HEK293 (cell line): Measurements from ENCODE around the gene SOHLH2.

Experiments
- CTCF ChIA-PET: fragments of 350-600 bp; formaldehyde crosslinking; extraction: SDS; loops from one replicate; lab custom pipeline; 2021; ENCODE audit warnings: antibody characterized with exemption; lab: Yijun Ruan, JAX
- POLR2A ChIA-PET: fragments of 300-600 bp; formaldehyde crosslinking; extraction: SDS; loops from one replicate; lab custom pipeline; 2020; ENCODE audit warnings: antibody characterized with exemption, inconsistent platforms; lab: Yijun Ruan, JAX
- H3K27ac ChIP-seq: fragments of 200-500 bp; sonication (Bioruptor generic); 2 replicates; pipeline ENCODE4 v1.5.1; 2014; ENCODE audit warnings: low read depth, low read length, control low read depth, inconsistent platforms; ENCODE audit errors: extremely low read depth
- H3K36me3 ChIP-seq, 2 experiments: fragments of 200-500 bp in 1 of 2; sonication (Bioruptor generic) in 1 of 2; 1 replicate in 1 of 2; 2 replicates in 1 of 2; pipeline ENCODE4 v1.5.1; 2014 to 2017; ENCODE audit warnings: inconsistent platforms in 2 of 2, low read length in 2 of 2; ENCODE audit not compliant: control insufficient read depth in 2 of 2, insufficient read depth in 1 of 2
- H3K4me1 ChIP-seq: fragments of 200-500 bp; sonication (Bioruptor generic); 2 replicates; pipeline ENCODE4 v1.5.1; 2014; ENCODE audit warnings: mild to moderate bottlenecking, low read length, inconsistent platforms; ENCODE audit not compliant: control insufficient read depth, insufficient read depth
- H3K4me3 ChIP-seq: 2 replicates; pipeline ENCODE4 v1.5.1; 2011; ENCODE audit warnings: low read depth, mild to moderate bottlenecking, control low read depth, low read length, moderate library complexity
- H3K9me3 ChIP-seq: fragments of 200-500 bp; sonication (Bioruptor generic); 2 replicates; pipeline ENCODE4 v1.5.1; 2014; ENCODE audit warnings: low read depth, low read length, inconsistent platforms; ENCODE audit not compliant: control insufficient read depth, insufficient read depth
- GLI2 ChIP-seq: fragments of 450-650 bp; formaldehyde crosslinking; IDR thresholded peaks from 2 replicates; pipeline ENCODE4; 2017; ENCODE audit warnings: missing biosample characterization, missing genetic modification characterization, low read depth, borderline replicate concordance
- HOXD13 ChIP-seq: sonication (generic); formaldehyde crosslinking; IDR thresholded peaks from 2 replicates; pipeline ENCODE4 v1.8.0; 2022; ENCODE audit warnings: missing genetic modification reagents, borderline replicate concordance
- KLF10 ChIP-seq: fragments of 450-650 bp; IDR thresholded peaks from 2 replicates; pipeline ENCODE4 v1.5.1; 2018; ENCODE audit warnings: missing biosample characterization, mild to moderate bottlenecking, missing genetic modification characterization
- KLF9 ChIP-seq: fragments of 450-650 bp; formaldehyde crosslinking; IDR thresholded peaks from 2 replicates; pipeline ENCODE4 v1.5.1; 2016; ENCODE audit warnings: missing biosample characterization, missing genetic modification characterization, low read depth
- ZEB2 ChIP-seq: fragments of 450-650 bp; formaldehyde crosslinking; IDR thresholded peaks from 2 replicates; pipeline ENCODE4 v1.5.1; 2016; ENCODE audit warnings: missing biosample characterization, missing genetic modification characterization
- ZFP69B ChIP-seq: fragments of 450-650 bp; formaldehyde crosslinking; IDR thresholded peaks from 2 replicates; pipeline ENCODE4 v1.5.1; 2016; ENCODE audit warnings: missing biosample characterization, missing genetic modification characterization
- ZNF148 ChIP-seq: fragments of 450-650 bp; formaldehyde crosslinking; IDR thresholded peaks from 2 replicates; pipeline ENCODE4 v1.5.0; 2017; ENCODE audit warnings: missing biosample characterization, missing genetic modification characterization, borderline replicate concordance
- ZNF274 ChIP-seq, 2 experiments: fragments of 200-500 bp in 1 of 2; fragments of 450-650 bp in 1 of 2; sonication (Bioruptor generic) in 1 of 2; formaldehyde crosslinking in 1 of 2; IDR thresholded peaks; 2 replicates each; pipeline versions ENCODE4 v1.5.1 to v1.6.1; 2014 to 2016; ENCODE audit warnings: borderline replicate concordance in 1 of 2, inconsistent platforms in 1 of 2, low read length in 1 of 2, missing biosample characterization in 1 of 2, missing genetic modification characterization in 1 of 2
- ZNF366 ChIP-seq: fragments of 450-650 bp; formaldehyde crosslinking; conservative IDR thresholded peaks from 2 replicates; pipeline ENCODE4 v1.5.1; 2016; ENCODE audit warnings: missing biosample characterization, missing genetic modification characterization
- ZNF530 ChIP-seq: fragments of 450-650 bp; formaldehyde crosslinking; IDR thresholded peaks from 2 replicates; pipeline ENCODE4 v1.5.1; 2016; ENCODE audit warnings: low read depth, missing biosample characterization, missing genetic modification characterization
- ZNF549 ChIP-seq: fragments of 450-650 bp; IDR thresholded peaks from 2 replicates; pipeline ENCODE4 v1.5.1; 2018; ENCODE audit warnings: missing biosample characterization, missing genetic modification characterization, mild to moderate bottlenecking, inconsistent platforms, moderate library complexity
- ZNF585B ChIP-seq: fragments of 450-650 bp; formaldehyde crosslinking; IDR thresholded peaks from 2 replicates; pipeline ENCODE4 v1.5.1; 2016; ENCODE audit warnings: missing biosample characterization, missing genetic modification characterization
- ZNF621 ChIP-seq: fragments of 450-650 bp; formaldehyde crosslinking; IDR thresholded peaks from 2 replicates; pipeline ENCODE4 v1.5.1; 2017; ENCODE audit warnings: missing biosample characterization, missing genetic modification characterization
- ZNF707 ChIP-seq: fragments of 450-650 bp; formaldehyde crosslinking; IDR thresholded peaks from 2 replicates; pipeline ENCODE4 v1.5.1; 2016; ENCODE audit warnings: missing biosample characterization, missing genetic modification characterization
- ZNF830 ChIP-seq: fragments of 450-650 bp; IDR thresholded peaks from 2 replicates; pipeline ENCODE4 v1.5.0; 2018; ENCODE audit warnings: missing biosample characterization, missing genetic modification characterization, low read depth, mild to moderate bottlenecking, moderate library complexity
- ZSCAN16 ChIP-seq: fragments of 450-650 bp; formaldehyde crosslinking; IDR thresholded peaks from 2 replicates; pipeline ENCODE4 v1.5.1; 2016; ENCODE audit warnings: missing biosample characterization, missing genetic modification characterization
- TF ChIP-seq, protein P1 (sequence below): fragments of 450-650 bp; formaldehyde crosslinking; IDR thresholded peaks from 2 replicates; pipeline ENCODE4 v1.5.1; 2016; ENCODE audit warnings: missing biosample characterization, missing genetic modification characterization
- TF ChIP-seq, protein P2 (sequence below): fragments of 450-650 bp; formaldehyde crosslinking; conservative IDR thresholded peaks from 2 replicates; pipeline ENCODE4 v1.5.1; 2016; ENCODE audit warnings: low read depth, missing biosample characterization, missing genetic modification characterization
- TF ChIP-seq, protein P3 (sequence below): fragments of 450-650 bp; formaldehyde crosslinking; IDR thresholded peaks from 2 replicates; pipeline ENCODE4 v1.5.1; 2016; ENCODE audit warnings: missing biosample characterization, missing genetic modification characterization

SOHLH2 gene

GRCh38 chr13:36214163-36214921, at the start of gene SOHLH2:
SOHLH2 (minus strand) TSS chr13:36214556; CDS start chr13:36214526, 30 bp downstream.
- ChIA-PET CTCF (no interaction called here), POLR2A (no interaction called here)
- H3K27ac ChIP-seq, result no peak within 1 kb of the TSS
- no peak for TF ChIP-seq ZNF148 (tag by site-specific recombination)
- TF ChIP-seq, protein P1, sequence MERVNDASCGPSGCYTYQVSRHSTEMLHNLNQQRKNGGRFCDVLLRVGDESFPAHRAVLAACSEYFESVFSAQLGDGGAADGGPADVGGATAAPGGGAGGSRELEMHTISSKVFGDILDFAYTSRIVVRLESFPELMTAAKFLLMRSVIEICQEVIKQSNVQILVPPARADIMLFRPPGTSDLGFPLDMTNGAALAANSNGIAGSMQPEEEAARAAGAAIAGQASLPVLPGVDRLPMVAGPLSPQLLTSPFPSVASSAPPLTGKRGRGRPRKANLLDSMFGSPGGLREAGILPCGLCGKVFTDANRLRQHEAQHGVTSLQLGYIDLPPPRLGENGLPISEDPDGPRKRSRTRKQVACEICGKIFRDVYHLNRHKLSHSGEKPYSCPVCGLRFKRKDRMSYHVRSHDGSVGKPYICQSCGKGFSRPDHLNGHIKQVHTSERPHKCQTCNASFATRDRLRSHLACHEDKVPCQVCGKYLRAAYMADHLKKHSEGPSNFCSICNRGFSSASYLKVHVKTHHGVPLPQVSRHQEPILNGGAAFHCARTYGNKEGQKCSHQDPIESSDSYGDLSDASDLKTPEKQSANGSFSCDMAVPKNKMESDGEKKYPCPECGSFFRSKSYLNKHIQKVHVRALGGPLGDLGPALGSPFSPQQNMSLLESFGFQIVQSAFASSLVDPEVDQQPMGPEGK, result no peak
- no peak for TF ChIP-seq ZNF585B (tag by site-specific recombination)
- no peak for TF ChIP-seq HOXD13 (CRISPR knock-in tag)
- TF ChIP-seq, protein P2, sequence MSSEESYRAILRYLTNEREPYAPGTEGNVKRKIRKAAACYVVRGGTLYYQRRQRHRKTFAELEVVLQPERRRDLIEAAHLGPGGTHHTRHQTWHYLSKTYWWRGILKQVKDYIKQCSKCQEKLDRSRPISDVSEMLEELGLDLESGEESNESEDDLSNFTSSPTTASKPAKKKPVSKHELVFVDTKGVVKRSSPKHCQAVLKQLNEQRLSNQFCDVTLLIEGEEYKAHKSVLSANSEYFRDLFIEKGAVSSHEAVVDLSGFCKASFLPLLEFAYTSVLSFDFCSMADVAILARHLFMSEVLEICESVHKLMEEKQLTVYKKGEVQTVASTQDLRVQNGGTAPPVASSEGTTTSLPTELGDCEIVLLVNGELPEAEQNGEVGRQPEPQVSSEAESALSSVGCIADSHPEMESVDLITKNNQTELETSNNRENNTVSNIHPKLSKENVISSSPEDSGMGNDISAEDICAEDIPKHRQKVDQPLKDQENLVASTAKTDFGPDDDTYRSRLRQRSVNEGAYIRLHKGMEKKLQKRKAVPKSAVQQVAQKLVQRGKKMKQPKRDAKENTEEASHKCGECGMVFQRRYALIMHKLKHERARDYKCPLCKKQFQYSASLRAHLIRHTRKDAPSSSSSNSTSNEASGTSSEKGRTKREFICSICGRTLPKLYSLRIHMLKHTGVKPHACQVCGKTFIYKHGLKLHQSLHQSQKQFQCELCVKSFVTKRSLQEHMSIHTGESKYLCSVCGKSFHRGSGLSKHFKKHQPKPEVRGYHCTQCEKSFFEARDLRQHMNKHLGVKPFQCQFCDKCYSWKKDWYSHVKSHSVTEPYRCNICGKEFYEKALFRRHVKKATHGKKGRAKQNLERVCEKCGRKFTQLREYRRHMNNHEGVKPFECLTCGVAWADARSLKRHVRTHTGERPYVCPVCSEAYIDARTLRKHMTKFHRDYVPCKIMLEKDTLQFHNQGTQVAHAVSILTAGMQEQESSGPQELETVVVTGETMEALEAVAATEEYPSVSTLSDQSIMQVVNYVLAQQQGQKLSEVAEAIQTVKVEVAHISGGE, result no peak
- TF ChIP-seq ZSCAN16 (tag by site-specific recombination), result no peak
- TF ChIP-seq ZNF621 (tag by site-specific recombination), result no peak
- TF ChIP-seq ZNF549 (tag by site-specific recombination), result no peak
- no peak for TF ChIP-seq KLF9
- no peak for TF ChIP-seq ZNF274 (IDR thresholded peaks at IDR 0.05; ENCODE audit: low read length)
- no peak for TF ChIP-seq ZNF274 (tag by site-specific recombination; IDR thresholded peaks at IDR 0.05; ENCODE audit: borderline replicate concordance)
- TF ChIP-seq KLF10 (tag by site-specific recombination), result no peak
- no peak for TF ChIP-seq ZNF830
- TF ChIP-seq ZNF530 (tag by site-specific recombination), result no peak
- no peak for TF ChIP-seq ZFP69B (tag by site-specific recombination)
- TF ChIP-seq ZNF366 (tag by site-specific recombination), result no peak
- TF ChIP-seq GLI2 (tag by site-specific recombination), result no peak
- no peak for TF ChIP-seq ZEB2 (tag by site-specific recombination)
- TF ChIP-seq ZNF707, result no peak
- TF ChIP-seq, protein P3, sequence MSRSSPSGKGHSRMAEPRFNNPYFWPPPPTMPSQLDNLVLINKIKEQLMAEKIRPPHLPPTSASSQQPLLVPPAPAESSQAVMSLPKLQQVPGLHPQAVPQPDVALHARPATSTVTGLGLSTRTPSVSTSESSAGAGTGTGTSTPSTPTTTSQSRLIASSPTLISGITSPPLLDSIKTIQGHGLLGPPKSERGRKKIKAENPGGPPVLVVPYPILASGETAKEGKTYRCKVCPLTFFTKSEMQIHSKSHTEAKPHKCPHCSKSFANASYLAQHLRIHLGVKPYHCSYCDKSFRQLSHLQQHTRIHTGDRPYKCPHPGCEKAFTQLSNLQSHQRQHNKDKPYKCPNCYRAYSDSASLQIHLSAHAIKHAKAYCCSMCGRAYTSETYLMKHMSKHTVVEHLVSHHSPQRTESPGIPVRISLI (tag by site-specific recombination), result no peak
- no peaks in the 10 kb centered on the region for H3K4me1 ChIP-seq
- H3K36me3 ChIP-seq, result no peaks in the 10 kb centered on the region
- no peak within 1 kb of the TSS for H3K4me3 ChIP-seq
- H3K9me3 ChIP-seq, result no peaks in the 10 kb centered on the region
